Fibroblast of villous mesenchyme (primary cell): ENCODE measurements around the gene MVP. TPM values are rescaled to one million over a fixed set of nuclear protein-coding genes. Genes with fewer than 3 reads are reported as not detected.

Source experiments
- DNase-seq: peaks from one replicate; pipeline ENCODE4 v3.0.0-alpha.2; 2010; ENCODE audit warnings: low read depth
- H3K4me3 ChIP-seq: 2 replicates; pipeline ENCODE4 v1.5.1; 2011; ENCODE audit warnings: low read depth, mild to moderate bottlenecking, low read length
- CTCF ChIP-seq: IDR thresholded peaks from 2 replicates; pipeline ENCODE4 v1.5.1; 2012; ENCODE audit warnings: low read depth, mild to moderate bottlenecking, low read length; ENCODE audit not compliant: insufficient read depth
- total RNA-seq: library from RNA; depleted of rRNA; stranded (reverse); fragments of >200 nt; gene quantifications from 2 replicates; pipeline ENCODE4 v1.2.3, GENCODE V29; 2012

The MVP gene
- total RNA-seq, 1 donor: 211 TPM

GRCh38 chr16:29816694-29817441, 3.4 kb upstream of the MVP start:
- DNase-seq: peak; percentile 55
- peak overlapping the region; percentile 87 for H3K4me3 ChIP-seq
- peak; percentile 18 for TF ChIP-seq CTCF

- TF ChIP-seq CTCF: no peak
Observed at GRCh38 chr16:29818082-29818481, 2.2 kb upstream of the MVP start.

GRCh38 chr16:29819506-29819905, 756 bp upstream of the MVP start:
- peak overlapping the region; percentile 3 for H3K4me3 ChIP-seq
- TF ChIP-seq CTCF: no peak
- no peak for DNase-seq

More at GRCh38 chr16:29818082-29818481, 2.2 kb upstream of the MVP start:
- no peak for DNase-seq
- H3K4me3 ChIP-seq: no peak overlapping the region

GRCh38 chr16:29820730-29821642, 724 bp downstream of the MVP start:
- no peak for TF ChIP-seq CTCF
- DNase-seq: no peak

GRCh38 chr16:29821643-29822115, 1.4 kb downstream of the MVP start:
- peak overlapping the region; percentile 87 for H3K4me3 ChIP-seq
- TF ChIP-seq CTCF: no peak
- DNase-seq: peak; percentile 81

More at GRCh38 chr16:29820730-29821642, 724 bp downstream of the MVP start:
- peak overlapping the region; percentile 87 for H3K4me3 ChIP-seq

GRCh38 chr16:29824589-29825144, 4.4 kb downstream of the MVP start:
- peak overlapping the region; percentile 22 for H3K4me3 ChIP-seq
- TF ChIP-seq CTCF: no peak
- DNase-seq: peak; percentile 80
